ENCODE measurements around the gene GPR61.

DNA sequence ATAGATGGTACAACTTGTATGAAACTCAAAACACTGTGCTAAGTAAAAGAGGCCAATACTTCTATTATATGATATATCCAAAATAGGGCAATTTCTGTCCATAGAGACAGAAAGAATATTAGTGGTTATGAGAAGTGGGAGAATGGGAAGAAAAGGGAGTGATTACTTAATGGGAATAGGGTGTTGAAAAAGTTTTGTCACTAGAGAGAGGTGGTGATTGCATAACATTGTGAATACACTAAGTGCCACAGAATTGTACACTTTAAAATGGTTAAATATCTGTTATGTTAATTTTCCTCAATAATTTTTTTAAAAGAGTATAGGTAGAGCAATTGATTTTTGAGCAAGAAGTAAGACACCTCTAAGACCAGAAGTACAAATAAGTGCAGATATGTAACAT is 50.0 kb downstream of the GPR61 start:
- TF ChIP-seq, protein P1, sequence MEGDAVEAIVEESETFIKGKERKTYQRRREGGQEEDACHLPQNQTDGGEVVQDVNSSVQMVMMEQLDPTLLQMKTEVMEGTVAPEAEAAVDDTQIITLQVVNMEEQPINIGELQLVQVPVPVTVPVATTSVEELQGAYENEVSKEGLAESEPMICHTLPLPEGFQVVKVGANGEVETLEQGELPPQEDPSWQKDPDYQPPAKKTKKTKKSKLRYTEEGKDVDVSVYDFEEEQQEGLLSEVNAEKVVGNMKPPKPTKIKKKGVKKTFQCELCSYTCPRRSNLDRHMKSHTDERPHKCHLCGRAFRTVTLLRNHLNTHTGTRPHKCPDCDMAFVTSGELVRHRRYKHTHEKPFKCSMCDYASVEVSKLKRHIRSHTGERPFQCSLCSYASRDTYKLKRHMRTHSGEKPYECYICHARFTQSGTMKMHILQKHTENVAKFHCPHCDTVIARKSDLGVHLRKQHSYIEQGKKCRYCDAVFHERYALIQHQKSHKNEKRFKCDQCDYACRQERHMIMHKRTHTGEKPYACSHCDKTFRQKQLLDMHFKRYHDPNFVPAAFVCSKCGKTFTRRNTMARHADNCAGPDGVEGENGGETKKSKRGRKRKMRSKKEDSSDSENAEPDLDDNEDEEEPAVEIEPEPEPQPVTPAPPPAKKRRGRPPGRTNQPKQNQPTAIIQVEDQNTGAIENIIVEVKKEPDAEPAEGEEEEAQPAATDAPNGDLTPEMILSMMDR (IDR thresholded peaks at IDR 0.05; ENCODE audit: insufficient read depth, low read length, poor library complexity, severe bottlenecking), result no peak
- TF ChIP-seq EZH2phosphoT487 (conservative IDR thresholded peaks at IDR 0.05; ENCODE audit: low read length), result no peak

All from SU-DHL-6 (cell line).